Liver (tissue), 9 donors: ENCODE results near the gene ADGRV1. TPM values are rescaled to one million over a fixed set of nuclear protein-coding genes. Genes with fewer than 3 reads are reported as not detected.

Experiments
- DNase-seq: peaks from one replicate; pipeline ENCODE4 v3.0.0-alpha.2; 2017; ENCODE audit warnings: low spot score
- H3K27ac ChIP-seq, 2 donors: one replicate each; pipeline ENCODE4 v1.7.0; 2013; ENCODE audit warnings: inconsistent platforms in 2 of 2, low read length in 2 of 2, control low read depth in 1 of 2, low read depth in 1 of 2, mild to moderate bottlenecking in 1 of 2
- H3K27me3 ChIP-seq, 4 donors: one replicate each; pipeline versions ENCODE4 v1.6.1 to v1.7.0; 2013; ENCODE audit warnings: low read length in 3 of 4, inconsistent platforms in 1 of 4, mild to moderate bottlenecking in 1 of 4, moderate library complexity in 1 of 4; ENCODE audit not compliant: control insufficient read depth in 4 of 4, insufficient read depth in 4 of 4
- H3K36me3 ChIP-seq, 4 donors: one replicate each; pipeline versions ENCODE4 v1.6.1 to v1.7.0; 2013; ENCODE audit warnings: low read length in 3 of 4, mild to moderate bottlenecking in 3 of 4, low read depth in 1 of 4, moderate library complexity in 1 of 4; ENCODE audit not compliant: control insufficient read depth in 4 of 4, insufficient read depth in 3 of 4
- H3K4me1 ChIP-seq, 4 donors: one replicate each; pipeline versions ENCODE4 v1.6.1 to v1.7.0; 2013; ENCODE audit warnings: low read length in 3 of 4, mild to moderate bottlenecking in 3 of 4, moderate library complexity in 1 of 4; ENCODE audit not compliant: control insufficient read depth in 4 of 4, insufficient read depth in 4 of 4
- H3K4me3 ChIP-seq, 3 donors: one replicate each; pipeline versions ENCODE4 v1.6.1 to v1.7.0; 2013; ENCODE audit warnings: low read length in 3 of 3, control low read depth in 1 of 3, low read depth in 1 of 3, mild to moderate bottlenecking in 1 of 3
- H3K9ac ChIP-seq, 2 donors: one replicate each; pipeline ENCODE4 v1.7.0; 2013; ENCODE audit warnings: low read length in 2 of 2, mild to moderate bottlenecking in 2 of 2, moderate library complexity in 2 of 2, control low read depth in 1 of 2, low read depth in 1 of 2
- H3K9me3 ChIP-seq, 4 donors: one replicate each; pipeline versions ENCODE4 v1.6.1 to v1.7.0; 2013; ENCODE audit warnings: low read length in 3 of 4; ENCODE audit not compliant: control insufficient read depth in 4 of 4
- ATF3 ChIP-seq: IDR thresholded peaks from 2 replicates; pipeline ENCODE4 v1.6.1; 2016; ENCODE audit warnings: antibody characterized with exemption
- CTCF ChIP-seq: fragments of 150-350 bp; IDR thresholded peaks from 2 replicates; pipeline ENCODE4 v1.5.1; 2017; ENCODE audit warnings: improper control_type of control experiment, low read depth, low read length; ENCODE audit not compliant: missing input control
- EGR1 ChIP-seq, 2 donors: IDR thresholded peaks; 2 replicates each; pipeline ENCODE4 v1.6.1; 2016 to 2018; ENCODE audit warnings: antibody characterized with exemption in 2 of 2, low read depth in 2 of 2
- FOXA1 ChIP-seq: IDR thresholded peaks from 2 replicates; pipeline ENCODE4 v1.6.1; 2016; ENCODE audit warnings: antibody characterized with exemption
- FOXA2 ChIP-seq: IDR thresholded peaks from 2 replicates; pipeline ENCODE4 v1.6.1; 2016; ENCODE audit warnings: antibody characterized with exemption
- GABPA ChIP-seq, 2 donors: IDR thresholded peaks in 1 of 2; conservative IDR thresholded peaks in 1 of 2; 2 replicates each; pipeline ENCODE4 v1.6.1; 2016; ENCODE audit warnings: antibody characterized with exemption in 2 of 2, mild to moderate bottlenecking in 1 of 2, moderate library complexity in 1 of 2
- HNF4A ChIP-seq, 2 donors: conservative IDR thresholded peaks; 2 replicates each; pipeline ENCODE4 v1.6.1; 2016; ENCODE audit warnings: antibody characterized with exemption in 2 of 2, mild to moderate bottlenecking in 2 of 2
- HNF4G ChIP-seq: IDR thresholded peaks from 2 replicates; pipeline ENCODE4 v1.6.1; 2016; ENCODE audit warnings: antibody characterized with exemption
- JUND ChIP-seq, 2 donors: IDR thresholded peaks; 2 replicates each; pipeline ENCODE4 v1.6.1; 2016; ENCODE audit warnings: antibody characterized with exemption in 2 of 2
- MAX ChIP-seq: IDR thresholded peaks from 2 replicates; pipeline ENCODE4 v1.6.1; 2016; ENCODE audit warnings: antibody characterized with exemption
- NR2F2 ChIP-seq: IDR thresholded peaks from 2 replicates; pipeline ENCODE4 v1.6.1; 2016; ENCODE audit warnings: antibody characterized with exemption
- RAD21 ChIP-seq, 2 donors: IDR thresholded peaks; 2 replicates each; pipeline ENCODE4 v1.6.1; 2016; ENCODE audit warnings: antibody characterized with exemption in 2 of 2, mild to moderate bottlenecking in 2 of 2
- REST ChIP-seq: IDR thresholded peaks from 2 replicates; pipeline ENCODE4 v1.6.1; 2016; ENCODE audit warnings: antibody characterized with exemption, mild to moderate bottlenecking
- RXRA ChIP-seq, 2 donors: IDR thresholded peaks; 2 replicates each; pipeline ENCODE4 v1.6.1; 2017 to 2018; ENCODE audit warnings: antibody characterized with exemption in 2 of 2, mild to moderate bottlenecking in 1 of 2
- SP1 ChIP-seq: IDR thresholded peaks from 2 replicates; pipeline ENCODE4 v1.6.1; 2018; ENCODE audit warnings: antibody characterized with exemption, mild to moderate bottlenecking
- YY1 ChIP-seq: IDR thresholded peaks from 2 replicates; pipeline ENCODE4 v1.6.1; 2016; ENCODE audit warnings: antibody characterized with exemption, mild to moderate bottlenecking
- ZBTB33 ChIP-seq: IDR thresholded peaks from 2 replicates; pipeline ENCODE4 v1.6.1; 2016; ENCODE audit warnings: antibody characterized with exemption
- WGBS: extraction: QIAGEN DNeasy Blood & Tissue Kit; methylation state at CpG from one replicate; pipeline ENCODE4 v1.1.7; 2013; 5-methylcytosine and 5-hydroxymethylcytosine counted together
- polyA plus RNA-seq, 2 donors: library from polyadenylated mRNA; stranded (reverse) in 1 of 2; unstranded in 1 of 2; fragments of 200-250 nt in 1 of 2; fragments of >200 nt in 1 of 2; fragmentation: Nextera tagmentation in 1 of 2; extraction: Ambion mirVana in 1 of 2; gene quantifications; one replicate each; pipeline versions ENCODE4 v1.2.1 to v1.2.3, GENCODE V29; 2013 to 2015
- total RNA-seq, 2 donors: library from RNA; depleted of rRNA; stranded (reverse); fragments of >200 nt; gene quantifications; one replicate each; pipeline ENCODE4 v1.2.3, GENCODE V29; 2014
- donor health status: healthy.
- donor health status: healthy.
- donor health status: healthy.
- donor health status: healthy.
- donor health status: healthy.

The ADGRV1 gene
- total and polyA plus RNA-seq, 4 donors, result 5.1 to 15.5 (median 9.6) TPM

- Histone ChIP-seq H3K9ac (no peak overlapping the region), H3K27me3 (peaks cover 0 to 5% (median 2%) of the 10 kb centered on the region in 4 donors), H3K4me3 (no peak overlapping the region), H3K36me3 (no peaks in the 10 kb centered on the region), H3K9me3 (peaks cover 0 to 3% (median 0%) of the 10 kb centered on the region in 4 donors), H3K27ac (no peak overlapping the region), H3K4me1 (no peaks in the 10 kb centered on the region)
- DNase-seq, result no peak
- 82% methylated on average over 1 of the region's 1 CpG for WGBS
- TF ChIP-seq NR2F2 (no peak), MAX (no peak), HNF4A (conservative IDR thresholded peaks at IDR 0.05) (no peak), EGR1 (IDR thresholded peaks at IDR 0.05; ENCODE audit: low read depth in 2 of 2) (no peak), FOXA1 (no peak), RXRA (IDR thresholded peaks at IDR 0.05) (no peak), FOXA2 (no peak), CTCF (no peak), YY1 (no peak), HNF4G (no peak), ZBTB33 (no peak), SP1 (no peak)
These were observed 10.5 kb downstream of the ADGRV1 start for GRCh38 chr5:90569084-90569483.

- Histone ChIP-seq H3K4me1 (no peaks in the 10 kb centered on the region), H3K4me3 (no peak overlapping the region), H3K27me3 (peaks cover 0 to 5% (median 2%) of the 10 kb centered on the region in 4 donors), H3K36me3 (no peaks in the 10 kb centered on the region), H3K9ac (no peak overlapping the region), H3K9me3 (peaks cover 0 to 3% (median 0%) of the 10 kb centered on the region in 4 donors), H3K27ac (no peak overlapping the region)
- DNase-seq, result no peak
- TF ChIP-seq GABPA (IDR thresholded peaks at IDR 0.05 in 1 of 2, conservative IDR thresholded peaks at IDR 0.05 in 1 of 2), result no peak
- TF ChIP-seq RAD21 (IDR thresholded peaks at IDR 0.05), result no peak
- no peak for TF ChIP-seq JUND (IDR thresholded peaks at IDR 0.05)
- no peak for TF ChIP-seq ATF3
- TF ChIP-seq RXRA (IDR thresholded peaks at IDR 0.05), result no peak
- TF ChIP-seq CTCF, result no peak
- TF ChIP-seq YY1, result no peak
- no peak for TF ChIP-seq HNF4A (conservative IDR thresholded peaks at IDR 0.05)
- TF ChIP-seq NR2F2, result no peak
- no peak for TF ChIP-seq REST
- no peak for TF ChIP-seq FOXA2
- whole genome bisulfite sequencing, result 67% methylated on average over 2 of the region's 2 CpGs
These were observed 11.4 kb downstream of the ADGRV1 start for GRCh38 chr5:90570034-90570433.
